Activated T-helper 9 cell treated with anti-CD3 and anti-CD28 coated beads, Interleukin-2, amount 50 U/mL, for 16 hours (primary cell): ENCODE data around the gene PTPN3.

ENCODE experiments used
- DNase-seq: peaks from one replicate; pipeline ENCODE4 v3.0.0-alpha.2; 2020; ENCODE audit warnings: low read depth

Gene PTPN3

GRCh38 chr9:109421026-109421970, 76.8 kb downstream of the PTPN3 start:
- DNase-seq, result no peak

GRCh38 chr9:109419531-109419930, 78.6 kb downstream of the PTPN3 start:
- no peak for DNase-seq

GRCh38 chr9:109418827-109419226, 79.3 kb downstream of the PTPN3 start:
- DNase-seq, result no peak

GRCh38 chr9:109417585-109418544, 80.2 kb downstream of the PTPN3 start:
- DNase-seq, result no peak

- DNase-seq, result no peak
These were observed 81.1 kb downstream of the PTPN3 start for GRCh38 chr9:109417054-109417453.

GRCh38 chr9:109416135-109416706, 81.9 kb downstream of the PTPN3 start:
- DNase-seq, result no peak

- DNase-seq, result no peak
These were observed 83.9 kb downstream of the PTPN3 start for GRCh38 chr9:109414125-109414785.

- DNase-seq, result no peak
These were observed 86.2 kb downstream of the PTPN3 start for GRCh38 chr9:109411798-109412352.

GRCh38 chr9:109411069-109411761, 86.9 kb downstream of the PTPN3 start:
- no peak for DNase-seq

- DNase-seq, result no peak
These were observed 88.2 kb downstream of the PTPN3 start for GRCh38 chr9:109409773-109410397.

- no peak for DNase-seq
These were observed 89.2 kb downstream of the PTPN3 start for GRCh38 chr9:109408759-109409462.

GRCh38 chr9:109403766-109404320, 94.3 kb downstream of the PTPN3 start:
- no peak for DNase-seq

GRCh38 chr9:109403116-109403515, 95.0 kb downstream of the PTPN3 start:
- DNase-seq, result no peak

GRCh38 chr9:109401990-109402318, 96.2 kb downstream of the PTPN3 start:
- no peak for DNase-seq

- DNase-seq, result no peak
These were observed 96.7 kb downstream of the PTPN3 start for GRCh38 chr9:109401169-109401989.

- no peak for DNase-seq
These were observed 98.8 kb downstream of the PTPN3 start for GRCh38 chr9:109399258-109399767.

GRCh38 chr9:109391176-109391575, 106.9 kb downstream of the PTPN3 start:
- DNase-seq, result no peak

GRCh38 chr9:109387856-109388255, 110.3 kb downstream of the PTPN3 start:
- no peak for DNase-seq
